ENCODE data around the gene SLC25A31.

DNA sequence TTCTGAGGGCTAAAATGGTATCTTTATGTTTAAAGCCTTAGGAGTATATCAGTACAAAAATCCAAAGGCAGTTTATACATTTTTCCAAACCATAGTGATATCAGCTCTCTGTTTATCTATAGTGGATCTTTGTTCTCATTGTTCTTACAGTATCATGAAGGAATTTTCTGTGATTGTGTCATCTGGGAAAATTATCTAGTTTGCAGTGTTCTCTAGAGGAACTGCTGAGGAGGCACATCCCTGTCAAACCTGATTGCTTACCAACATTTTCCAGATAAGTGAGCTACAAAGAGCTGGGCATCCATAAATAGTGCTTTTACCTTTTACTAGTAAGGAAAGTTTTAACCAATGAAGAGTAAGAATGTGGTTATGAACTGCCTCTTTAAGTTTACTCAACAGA is 44.9 kb upstream of the SLC25A31 start:
- TF ChIP-seq CTCF (IDR thresholded peaks at IDR 0.05), result no peak
- TF ChIP-seq EP300 (IDR thresholded peaks at IDR 0.05), result no peak
- no peak for TF ChIP-seq POLR2A (IDR thresholded peaks at IDR 0.05)

Measured in sigmoid colon (tissue), 4 donors.